GM12878 (cell line): ENCODE results near the gene BTG1. TPM values are rescaled to one million over a fixed set of nuclear protein-coding genes. Genes with fewer than 3 reads are reported as not detected.

Experiments
- ATAC-seq: fragments of 200-7000 bp; cut with Tn5 transposase; 3 replicates; pipeline ENCODE4 v1.9.1; 2020; ENCODE audit warnings: mild to moderate bottlenecking, moderate library complexity
- BruUV-seq: library from RNA; stranded (reverse); fragments of 400-500 nt; replicated peaks from 2 replicates; lab custom pipeline; 2021; lab: Mats Ljungman, UMichigan
- CTCF ChIA-PET: fragments of 300-600 bp; sonication (Branson Sonifier 250); formaldehyde crosslinking; extraction: SDS; loops from one replicate; lab custom pipeline; 2021; ENCODE audit warnings: inconsistent platforms; lab: Yijun Ruan, JAX
- POLR2A ChIA-PET: fragments of 350-600 bp; formaldehyde crosslinking; extraction: SDS; loops from one replicate; lab custom pipeline; 2021; ENCODE audit warnings: inconsistent platforms; lab: Charles Lee
- RAD21 ChIA-PET: fragments of 300-600 bp; sonication (Branson Sonifier 250); formaldehyde crosslinking; loops from one replicate; lab custom pipeline; 2023; ENCODE audit warnings: antibody characterized with exemption; ENCODE audit not compliant: unreplicated experiment; lab: Charles Lee
- SMC1A ChIA-PET: fragments of 300-600 bp; sonication (Branson Sonifier 250); formaldehyde crosslinking; loops from one replicate; lab custom pipeline; 2023; ENCODE audit not compliant: unreplicated experiment, uncharacterized antibody; lab: Charles Lee
- DNase-seq: peaks from one replicate; pipeline ENCODE4 v3.0.0-alpha.2; 2011; ENCODE audit warnings: low read depth, low spot score
- FAIRE-seq: peaks from 3 replicates; lab custom pipeline; 2011; peaks lifted over from hg19 to GRCh38; lab: Jason Lieb, UNC
- H2AFZ ChIP-seq: 2 replicates; pipeline ENCODE4 v1.6.0; 2011; ENCODE audit warnings: low read depth, low read length, control low read depth; ENCODE audit not compliant: control insufficient read depth
- H3K27ac ChIP-seq: 2 replicates; pipeline ENCODE4 v1.5.1; 2011; ENCODE audit warnings: control low read depth; ENCODE audit not compliant: control insufficient read depth, insufficient read depth
- H3K27me3 ChIP-seq, 2 experiments: replicated peaks in 1 of 2; 2 replicates each; pipeline versions ENCODE4 v1.6.0 to v1.6.1; 2011; ENCODE audit warnings: low read length in 1 of 2; ENCODE audit not compliant: control insufficient read depth in 2 of 2, insufficient read depth in 2 of 2
- H3K36me3 ChIP-seq, 2 experiments: 2 replicates each; pipeline ENCODE4 v1.5.1; 2011; ENCODE audit warnings: low read length in 1 of 2; ENCODE audit not compliant: control insufficient read depth in 2 of 2, insufficient read depth in 2 of 2
- H3K4me1 ChIP-seq: 2 replicates; pipeline ENCODE4 v1.6.1; 2011; ENCODE audit warnings: mild to moderate bottlenecking, low read length, moderate library complexity, mixed read lengths; ENCODE audit not compliant: control insufficient read depth, insufficient read depth
- H3K4me2 ChIP-seq: 2 replicates; pipeline ENCODE4 v1.6.0; 2011; ENCODE audit warnings: control low read depth; ENCODE audit not compliant: control insufficient read depth, insufficient read depth
- H3K4me3 ChIP-seq: fragments of 200-600 bp; sonication (generic); 2 replicates; pipeline ENCODE4 v1.5.1; 2016
- H3K79me2 ChIP-seq: 2 replicates; pipeline ENCODE4 v1.6.0; 2011; ENCODE audit warnings: low read length; ENCODE audit not compliant: control insufficient read depth, insufficient read depth
- H3K9ac ChIP-seq: 2 replicates; pipeline ENCODE4 v1.8.0; 2011; ENCODE audit warnings: low read length, control low read depth, mixed read lengths; ENCODE audit not compliant: control insufficient read depth, insufficient read depth
- H3K9me3 ChIP-seq: replicated peaks from 3 replicates; pipeline ENCODE4 v1.5.1; 2011; ENCODE audit warnings: mild to moderate bottlenecking, low read length; ENCODE audit not compliant: control insufficient read depth, insufficient read depth
- H4K20me1 ChIP-seq: 2 replicates; pipeline ENCODE4 v1.6.0; 2011; ENCODE audit not compliant: control insufficient read depth, insufficient read depth
- CTCF ChIP-seq, 3 experiments: IDR thresholded peaks in 2 of 3; conservative IDR thresholded peaks in 1 of 3; 2 replicates each; pipeline ENCODE4 v1.5.1; 2011; ENCODE audit warnings: low read depth in 3 of 3, low read length in 3 of 3, mild to moderate bottlenecking in 3 of 3, control low read depth in 2 of 3, moderate library complexity in 2 of 3, inconsistent platforms in 1 of 3, mixed read lengths in 1 of 3; ENCODE audit not compliant: control insufficient read depth in 2 of 3, insufficient read depth in 1 of 3; ENCODE audit errors: extremely low read depth in 1 of 3
- EGR1 ChIP-seq, 2 experiments: IDR thresholded peaks; 1 replicate in 1 of 2; 2 replicates in 1 of 2; pipeline ENCODE4 v1.6.1; 2011 to 2012; ENCODE audit warnings: low read depth in 2 of 2, low read length in 2 of 2, borderline replicate concordance in 1 of 2, mild to moderate bottlenecking in 1 of 2, moderate library complexity in 1 of 2
- JUND ChIP-seq: IDR thresholded peaks from 2 replicates; pipeline ENCODE4 v1.6.1; 2012; ENCODE audit warnings: low read depth, mild to moderate bottlenecking, low read length, improper control_type of control experiment, moderate library complexity
- MLLT1 ChIP-seq: fragments of 450-650 bp; IDR thresholded peaks from 2 replicates; pipeline ENCODE4 v1.6.1; 2016; ENCODE audit warnings: mild to moderate bottlenecking
- MTA3 ChIP-seq: IDR thresholded peaks from 2 replicates; pipeline ENCODE4 v1.6.1; 2012; ENCODE audit warnings: low read length, inconsistent platforms, borderline replicate concordance
- NFIC ChIP-seq: IDR thresholded peaks from 2 replicates; pipeline ENCODE4 v1.6.1; 2012; ENCODE audit warnings: low read depth, mild to moderate bottlenecking, inconsistent platforms, low read length, moderate library complexity
- PKNOX1 ChIP-seq: fragments of 450-650 bp; IDR thresholded peaks from 2 replicates; pipeline ENCODE4 v1.6.1; 2016; ENCODE audit warnings: mild to moderate bottlenecking
- POLR2AphosphoS2 ChIP-seq: IDR thresholded peaks from 2 replicates; pipeline ENCODE4 v1.6.1; 2011; ENCODE audit warnings: low read depth, mild to moderate bottlenecking, low read length, improper control_type of control experiment, moderate library complexity
- SMAD1 ChIP-seq: fragments of 450-650 bp; IDR thresholded peaks from 2 replicates; pipeline ENCODE4 v1.6.1; 2018; ENCODE audit warnings: mild to moderate bottlenecking, low read depth; ENCODE audit not compliant: partially characterized antibody
- SMARCA5 ChIP-seq: fragments of 450-650 bp; IDR thresholded peaks from 2 replicates; pipeline ENCODE4 v1.6.1; 2017; ENCODE audit warnings: mild to moderate bottlenecking
- YBX1 ChIP-seq: fragments of 450-650 bp; IDR thresholded peaks from 2 replicates; pipeline ENCODE4 v1.6.1; 2016; ENCODE audit warnings: antibody characterized with exemption
- ZBTB40 ChIP-seq: fragments of 450-650 bp; IDR thresholded peaks from 2 replicates; pipeline ENCODE4 v1.6.1; 2016; ENCODE audit warnings: mild to moderate bottlenecking, moderate library complexity, borderline replicate concordance
- ZNF622 ChIP-seq: fragments of 450-650 bp; IDR thresholded peaks from 2 replicates; pipeline ENCODE4 v1.6.1; 2017; ENCODE audit warnings: mild to moderate bottlenecking, inconsistent platforms
- WGBS: methylation state at CpG from one replicate; pipeline ENCODE4 v1.1.6; 2016; ENCODE audit warnings: low lambda C conversion rate; ENCODE audit not compliant: insufficient replicate concordance, insufficient coverage; ENCODE audit errors: missing lambda C conversion rate; 5-methylcytosine and 5-hydroxymethylcytosine counted together
- in situ Hi-C: fragments of 300-500 bp; cut with MboI; formaldehyde crosslinking; loops from 9 replicates; pipeline ENCODE4 v1.14.3; 2018; ENCODE audit warnings: mixed read lengths
- intact Hi-C: fragments of 100-400 bp; cut with micrococcal nuclease; formaldehyde crosslinking; loops from one replicate; pipeline ENCODE4 v1.14.2; 2022; ENCODE audit not compliant: unreplicated experiment
- polyA plus RNA-seq, 11 experiments: library from polyadenylated mRNA; depleted of rRNA in 4 of 11; unstranded in 6 of 11; stranded (reverse) in 5 of 11; fragments of >200 nt; fragmentation: Nextera tagmentation in 4 of 11; fragmentation: Illumina TruSeq in 1 of 11; extraction: Ambion mirVana in 4 of 11; extraction: Trizol in 1 of 11; gene quantifications; 1 replicate in 1 of 11; 2 replicates in 10 of 11; pipeline versions ENCODE4 v1.2.1 to v1.2.3, GENCODE V29; 2011 to 2016; ENCODE audit warnings: inconsistent platforms in 2 of 11, missing spikeins in 2 of 11, low read depth in 1 of 11
- total RNA-seq, 4 experiments: library from RNA; depleted of rRNA in 3 of 4; stranded (reverse); fragments of >200 nt in 3 of 4; fragmentation: Illumina TruSeq in 1 of 4; extraction: Trizol in 1 of 4; gene quantifications; 2 replicates each; pipeline versions ENCODE4 v1.2.1 to v1.2.3, GENCODE V29; 2013 to 2021

The BTG1 gene
- total and polyA plus RNA-seq, 10 of the 15 experiments (the other 5 are each of a cell fraction or from before 2014, with no cell fraction given) = 23.7 to 194 (median 56.4) TPM

GRCh38 chr12:92142251-92142926 lies 3.3 kb downstream of the BTG1 start:
- DNase-seq (no peak), FAIRE-seq (no peak), ATAC-seq (no peak)
- WGBS = 0% methylated on average over 5 of the region's 5 CpGs
- peak overlapping the region; percentile 96 for H3K9ac ChIP-seq
- H3K4me3 ChIP-seq = peak overlapping the region; percentile 89
- no peaks in the 10 kb centered on the region for H3K9me3 ChIP-seq
- H3K36me3 ChIP-seq = peaks cover 0 to 15% of the 10 kb centered on the region in 2 experiments; a peak in 2 of 4 replicates
- ChIA-PET SMC1A (interaction anchor here (0.5 to 7.5 kb wide), 24 partner anchors 8 to 871 kb away, joined by 3 to 98 read pairs (median 4); no protein-coding TSS in a partner anchor), CTCF (interaction anchor here (0.6 to 4.6 kb wide), 8 partner anchors 8 to 331 kb away, joined by 3 to 29 read pairs (median 6); no protein-coding TSS in a partner anchor), RAD21 (interaction anchor here (0.9 to 9.9 kb wide), 23 partner anchors 9 to 760 kb away, joined by 3 to 167 read pairs (median 6); no protein-coding TSS in a partner anchor), POLR2A (interaction anchor here (0.7 to 10.9 kb wide), 8 partner anchors 8 to 423 kb away, joined by 3 to 222 read pairs (median 6); no protein-coding TSS in a partner anchor)
- no peaks in the 10 kb centered on the region for H3K27me3 ChIP-seq
- intact Hi-C loops (loop anchor here (5.0 kb wide), 2 partner anchors 510 to 565 kb away; no protein-coding TSS in a partner anchor), in situ Hi-C loops (loop anchor here (25.0 kb wide), 1 partner anchor 555 kb away; no protein-coding TSS in a partner anchor)
- no peak overlapping the region for H2AFZ ChIP-seq
- no TSS peak for BruUV-seq
- peaks cover 97% of the 10 kb centered on the region for H3K79me2 ChIP-seq
- H3K27ac ChIP-seq = peak overlapping the region; percentile 85
- peak overlapping the region; percentile 65 for H3K4me2 ChIP-seq
- H4K20me1 ChIP-seq = 0 out of 2 replicates have a peak, but pooled peaks cover 2% of the 10 kb centered on the region
- no peaks in the 10 kb centered on the region for H3K4me1 ChIP-seq
- TF ChIP-seq NFIC (peak; percentile 14; the same call in 1 of the 2 replicates), EGR1 (IDR thresholded peaks at IDR 0.05; ENCODE audit: borderline replicate concordance in 1 of 2, low read depth in 2 of 2, low read length in 2 of 2) (no peak), ZNF622 (no peak), PKNOX1 (no peak), SMAD1 (peak; percentile 61), CTCF (IDR thresholded peaks at IDR 0.05 in 2 of 3, conservative IDR thresholded peaks at IDR 0.05 in 1 of 3; ENCODE audit: control insufficient read depth in 2 of 3, extremely low read depth in 1 of 3, insufficient read depth in 1 of 3, low read depth in 3 of 3, low read length in 3 of 3) (no peak), POLR2AphosphoS2 (peak; percentile 85), SMARCA5 (no peak), ZBTB40 (0 out of 2 replicates have a peak, but pooled peaks have one; percentile 9), MLLT1 (0 out of 2 replicates have a peak, but pooled peaks have one; percentile 11), YBX1 (no peak), JUND (no peak), MTA3 (0 out of 2 replicates have a peak, but pooled peaks have one; percentile 16)
